Spleen (tissue), 11 donors: Measurements from ENCODE around the gene MTFMT. TPM values are rescaled to one million over a fixed set of nuclear protein-coding genes. Genes with fewer than 3 reads are reported as not detected.

Source experiments
- DNase-seq: peaks from one replicate; pipeline ENCODE4 v3.0.0-alpha.2; 2020
- H3K27ac ChIP-seq, 8 donors: fragments of 200-600 bp; sonication (generic) in 7 of 8; 1 replicate in 4 of 8; 2 replicates in 4 of 8; pipeline versions ENCODE4 v1.5.0 to v1.8.0; 2016 to 2021; ENCODE audit warnings: inconsistent platforms in 4 of 8, mild to moderate bottlenecking in 4 of 8, moderate library complexity in 1 of 8
- H3K27me3 ChIP-seq, 7 donors: fragments of 200-600 bp; sonication (generic) in 6 of 7; replicated peaks in 1 of 7; 1 replicate in 4 of 7; 2 replicates in 3 of 7; pipeline versions ENCODE4 v1.5.0 to v1.8.0; 2016 to 2021; ENCODE audit warnings: inconsistent platforms in 3 of 7, mild to moderate bottlenecking in 1 of 7
- H3K36me3 ChIP-seq, 6 donors: fragments of 200-600 bp; sonication (generic) in 5 of 6; 1 replicate in 4 of 6; 2 replicates in 2 of 6; pipeline versions ENCODE4 v1.5.0 to v1.8.0; 2016 to 2021; ENCODE audit warnings: inconsistent platforms in 2 of 6
- H3K4me1 ChIP-seq, 6 donors: fragments of 200-600 bp; sonication (generic) in 5 of 6; 1 replicate in 3 of 6; 2 replicates in 3 of 6; pipeline versions ENCODE4 v1.5.0 to v1.8.0; 2016 to 2021; ENCODE audit warnings: inconsistent platforms in 3 of 6
- H3K4me3 ChIP-seq, 8 donors: fragments of 200-600 bp; sonication (generic) in 7 of 8; 1 replicate in 4 of 8; 2 replicates in 4 of 8; pipeline versions ENCODE4 v1.5.0 to v1.8.0; 2016 to 2021; ENCODE audit warnings: inconsistent platforms in 4 of 8, mild to moderate bottlenecking in 4 of 8, moderate library complexity in 2 of 8
- H3K9me3 ChIP-seq, 8 donors: fragments of 200-600 bp; sonication (generic) in 7 of 8; 1 replicate in 4 of 8; 2 replicates in 4 of 8; pipeline versions ENCODE4 v1.5.0 to v1.8.0; 2016 to 2021; ENCODE audit warnings: inconsistent platforms in 4 of 8
- CTCF ChIP-seq, 11 experiments: fragments of 200-600 bp in 7 of 11; fragments of 450-650 bp in 4 of 11; sonication (generic) in 4 of 11; IDR thresholded peaks in 8 of 11; conservative IDR thresholded peaks in 3 of 11; 1 replicate in 7 of 11; 2 replicates in 4 of 11; pipeline versions ENCODE4 v1.4.0 to v1.8.0; 2016 to 2021; ENCODE audit warnings: antibody characterized with exemption in 11 of 11, inconsistent platforms in 4 of 11, mild to moderate bottlenecking in 1 of 11
- POLR2A ChIP-seq, 3 donors: fragments of 450-650 bp; IDR thresholded peaks; one replicate each; pipeline ENCODE4 v1.5.1; 2017; ENCODE audit warnings: antibody characterized with exemption in 3 of 3, mild to moderate bottlenecking in 1 of 3
- POLR2AphosphoS5 ChIP-seq, 3 donors: sonication (generic); formaldehyde crosslinking; IDR thresholded peaks; one replicate each; pipeline ENCODE4 v1.5.1; 2017; ENCODE audit warnings: antibody characterized with exemption in 3 of 3
- WGBS, 5 donors: extraction: QIAGEN DNeasy Blood & Tissue Kit in 3 of 5; methylation state at CpG; one replicate each; pipeline versions ENCODE4 v1.1.5 to v1.1.7; 2013 to 2018; 5-methylcytosine and 5-hydroxymethylcytosine counted together
- intact Hi-C: fragments of 100-400 bp; cut with DNase I; formaldehyde crosslinking; loops from one replicate; pipeline ENCODE4 v1.15.0; 2023; ENCODE audit warnings: low total_unique reads
- polyA plus RNA-seq, 3 donors: library from polyadenylated mRNA; stranded (reverse); fragments of 200-250 nt; gene quantifications; one replicate each; pipeline ENCODE4 v1.2.1, GENCODE V29; 2013
- total RNA-seq, 7 donors: library from RNA; depleted of rRNA in 3 of 7; stranded (reverse); fragments of >200 nt in 3 of 7; fragmentation: NEBNext Ultra II Directional in 4 of 7; extraction: Animal tissue kit (Norgen Biotek cat#: 25700) in 4 of 7; gene quantifications; one replicate each; pipeline versions ENCODE4 v1.1.0 to v1.2.1, GENCODE V29; 2016 to 2021
- donor health status: healthy with polysubstance abuse.
- donor health status: DM: no; HTN: no; CAD: no; lungs with moderate emphysema.
- donor health status: DM: no; HTN: no; CAD: no.
- donor health status: Bipolar disorder and iron deficiency.
- donor health status: healthy.
- donor health status: DM: no; HTN: no; CAD: no.
- donor health status: DM: yes; HTN: yes; CAD: no.

The MTFMT gene
- total and polyA plus RNA-seq, 10 donors = 3.7 to 27.5 (median 12.4) TPM

DNA sequence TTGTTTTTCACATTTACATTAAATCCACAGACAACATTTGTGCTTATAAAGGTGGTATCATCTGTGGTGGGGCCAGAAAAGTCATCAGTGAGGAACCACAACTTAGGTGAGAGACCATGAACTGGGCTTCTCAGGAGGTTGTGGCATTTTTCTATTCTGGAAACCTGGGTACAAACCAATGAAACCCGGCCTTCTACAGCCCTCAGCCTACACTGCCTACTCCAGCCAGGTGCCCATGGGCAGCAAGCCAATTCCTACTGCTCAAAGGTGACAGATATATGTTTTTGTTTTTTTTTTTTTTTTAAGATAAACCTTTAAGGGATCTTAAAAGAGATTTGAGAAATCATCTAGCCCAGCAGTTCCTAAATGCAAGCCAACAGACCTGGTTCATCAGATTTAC is 60.0 kb downstream of the MTFMT start:
- DNase-seq = no peak
- H3K27me3 ChIP-seq = no peaks in the 10 kb centered on the region
- H3K27ac ChIP-seq = no peak overlapping the region
- no peak for TF ChIP-seq POLR2AphosphoS5 (IDR thresholded peaks at IDR 0.05)
- TF ChIP-seq POLR2A (IDR thresholded peaks at IDR 0.05) = no peak
- no peak for TF ChIP-seq CTCF (IDR thresholded peaks at IDR 0.05 in 8 of 11, conservative IDR thresholded peaks at IDR 0.05 in 3 of 11)
- no peaks in the 10 kb centered on the region for H3K9me3 ChIP-seq
- no peak overlapping the region for H3K4me3 ChIP-seq
- WGBS, 5 donors = 91 to 100% (median 97%) methylated on average over 1 of the region's 1 CpG
- H3K36me3 ChIP-seq = peaks cover 13 to 100% (median 71%) of the 10 kb centered on the region in 6 donors
- intact Hi-C loops = no loop called here
- H3K4me1 ChIP-seq = no peaks in the 10 kb centered on the region

DNA sequence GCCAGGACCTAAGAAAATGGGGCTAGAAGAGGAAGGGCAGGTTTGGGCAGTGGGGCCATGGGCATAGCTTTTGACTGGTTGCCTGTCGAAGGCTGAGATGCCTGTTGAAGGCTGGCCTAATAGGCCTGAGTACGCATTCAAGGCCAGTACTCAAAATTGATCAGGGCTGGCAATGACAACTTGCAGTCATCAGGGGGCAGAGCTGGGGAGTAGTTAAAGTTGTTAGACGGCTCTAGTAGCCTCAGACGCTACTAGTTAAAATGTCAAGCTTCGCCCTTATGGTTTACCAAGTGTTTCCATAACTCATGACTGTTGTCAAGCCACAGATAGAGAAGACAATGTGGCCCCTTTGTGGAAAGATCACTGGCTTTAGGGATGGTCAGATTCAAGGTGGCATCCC is 68.4 kb downstream of the MTFMT start:
- no peak for DNase-seq
- H3K4me3 ChIP-seq = no peak overlapping the region
- H3K9me3 ChIP-seq = no peaks in the 10 kb centered on the region
- no peaks in the 10 kb centered on the region for H3K27me3 ChIP-seq
- no peak overlapping the region for H3K27ac ChIP-seq
- intact Hi-C loops = no loop called here
- 93 to 98% (median 96%) methylated on average over 5 of the region's 5 CpGs for WGBS, 5 donors
- H3K4me1 ChIP-seq = no peaks in the 10 kb centered on the region
- no peak for TF ChIP-seq POLR2A (IDR thresholded peaks at IDR 0.05)
- TF ChIP-seq POLR2AphosphoS5 (IDR thresholded peaks at IDR 0.05) = no peak
- no peak for TF ChIP-seq CTCF (IDR thresholded peaks at IDR 0.05 in 8 of 11, conservative IDR thresholded peaks at IDR 0.05 in 3 of 11)
- peaks cover 21 to 100% (median 92%) of the 10 kb centered on the region in 6 donors for H3K36me3 ChIP-seq

DNA sequence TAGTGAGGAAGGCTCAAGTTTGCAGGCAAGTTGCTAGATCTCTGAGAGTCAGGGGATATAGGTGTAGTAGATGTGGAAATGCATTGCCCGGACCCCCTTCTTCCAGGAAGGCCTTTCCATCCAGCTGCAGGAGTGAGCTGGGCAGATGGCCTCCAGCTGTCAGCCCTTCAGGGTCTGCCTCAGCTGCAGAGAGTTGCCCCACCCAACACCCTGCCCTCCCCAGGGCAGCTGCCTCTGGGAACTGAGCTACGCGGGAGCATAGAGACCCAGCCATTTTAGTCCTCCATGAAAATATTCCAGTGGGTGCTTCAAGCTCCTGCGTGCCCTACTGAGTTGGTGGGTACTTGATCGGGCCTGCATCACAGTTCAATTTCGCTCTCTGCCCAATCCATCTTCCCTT is 69.3 kb downstream of the MTFMT start:
- Histone ChIP-seq H3K36me3 (peaks cover 21 to 100% (median 97%) of the 10 kb centered on the region in 6 donors), H3K27me3 (no peaks in the 10 kb centered on the region), H3K4me1 (no peaks in the 10 kb centered on the region), H3K27ac (no peak overlapping the region), H3K4me3 (no peak overlapping the region), H3K9me3 (no peaks in the 10 kb centered on the region)
- WGBS, 5 donors = 95 to 99% (median 97%) methylated on average over 6 of the region's 6 CpGs
- TF ChIP-seq POLR2AphosphoS5 (IDR thresholded peaks at IDR 0.05) (peak in 2 of 3 donors; percentile 20 to 35), CTCF (IDR thresholded peaks at IDR 0.05 in 8 of 11, conservative IDR thresholded peaks at IDR 0.05 in 3 of 11) (no peak)
- intact Hi-C loops = no loop called here
- DNase-seq = no peak

DNA sequence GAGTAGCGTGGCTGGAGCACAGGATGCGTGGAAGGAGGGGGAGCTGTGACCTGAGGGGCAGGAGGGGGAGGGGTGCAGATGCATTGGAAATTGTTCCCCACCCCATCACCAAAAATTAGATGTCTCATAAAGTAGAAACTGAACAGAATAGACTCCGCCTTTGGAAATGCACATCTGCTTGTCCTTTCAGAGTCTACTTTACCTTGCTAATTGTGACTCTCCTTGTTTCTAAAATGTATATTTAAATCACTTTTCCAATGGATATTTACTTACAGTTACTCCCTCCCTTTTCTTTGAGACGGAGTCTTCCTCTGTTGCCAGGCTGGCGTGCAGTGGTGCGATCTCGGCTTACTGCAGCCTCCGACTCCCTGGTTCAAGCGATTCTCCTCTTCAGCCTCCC is 70.3 kb downstream of the MTFMT start:
- intact Hi-C loops = no loop called here
- H3K4me1 ChIP-seq = no peaks in the 10 kb centered on the region
- no peaks in the 10 kb centered on the region for H3K9me3 ChIP-seq
- no peak overlapping the region for H3K4me3 ChIP-seq
- no peak for DNase-seq
- WGBS, 5 donors = 95 to 98% (median 97%) methylated on average over 9 of the region's 9 CpGs
- no peaks in the 10 kb centered on the region for H3K27me3 ChIP-seq
- TF ChIP-seq POLR2AphosphoS5 (IDR thresholded peaks at IDR 0.05) (peak in 1 of 3 donors; percentile 6), CTCF (IDR thresholded peaks at IDR 0.05 in 8 of 11, conservative IDR thresholded peaks at IDR 0.05 in 3 of 11) (no peak), POLR2A (IDR thresholded peaks at IDR 0.05) (no peak)
- no peak overlapping the region for H3K27ac ChIP-seq
- H3K36me3 ChIP-seq = peaks cover 21 to 93% (median 88%) of the 10 kb centered on the region in 6 donors
